Kidney epithelial cell (primary cell): ENCODE measurements around the gene OLFML3. TPM values are rescaled to one million over a fixed set of nuclear protein-coding genes. Genes with fewer than 3 reads are reported as not detected.

ENCODE experiments used
- DNase-seq: peaks from one replicate; pipeline ENCODE4 v3.0.0-alpha.2; 2010; ENCODE audit warnings: low read depth
- H3K27me3 ChIP-seq: 2 replicates; pipeline ENCODE4 v1.6.0; 2011; ENCODE audit warnings: low read length; ENCODE audit not compliant: control insufficient read depth, insufficient read depth
- H3K36me3 ChIP-seq: 2 replicates; pipeline ENCODE4 v1.5.1; 2011; ENCODE audit warnings: low read length; ENCODE audit not compliant: control insufficient read depth, insufficient read depth
- H3K4me3 ChIP-seq: 2 replicates; pipeline ENCODE4 v1.5.1; 2011; ENCODE audit warnings: low read depth, mild to moderate bottlenecking, control low read depth, low read length
- total RNA-seq: library from RNA; depleted of rRNA; stranded (reverse); fragments of >200 nt; gene quantifications from 2 replicates; pipeline ENCODE4 v1.2.3, GENCODE V29; 2015
- TF ChIP-seq, protein P1 (sequence below): IDR thresholded peaks from 2 replicates; pipeline ENCODE4 v1.5.1; 2011; ENCODE audit warnings: mild to moderate bottlenecking, moderate library complexity, low read length, control low read depth, inconsistent platforms; ENCODE audit not compliant: insufficient read depth, poor library complexity, severe bottlenecking

The OLFML3 gene, protein sequence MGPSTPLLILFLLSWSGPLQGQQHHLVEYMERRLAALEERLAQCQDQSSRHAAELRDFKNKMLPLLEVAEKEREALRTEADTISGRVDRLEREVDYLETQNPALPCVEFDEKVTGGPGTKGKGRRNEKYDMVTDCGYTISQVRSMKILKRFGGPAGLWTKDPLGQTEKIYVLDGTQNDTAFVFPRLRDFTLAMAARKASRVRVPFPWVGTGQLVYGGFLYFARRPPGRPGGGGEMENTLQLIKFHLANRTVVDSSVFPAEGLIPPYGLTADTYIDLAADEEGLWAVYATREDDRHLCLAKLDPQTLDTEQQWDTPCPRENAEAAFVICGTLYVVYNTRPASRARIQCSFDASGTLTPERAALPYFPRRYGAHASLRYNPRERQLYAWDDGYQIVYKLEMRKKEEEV
- total RNA-seq = 0.17 and 1.4 TPM in 2 replicates

DNA sequence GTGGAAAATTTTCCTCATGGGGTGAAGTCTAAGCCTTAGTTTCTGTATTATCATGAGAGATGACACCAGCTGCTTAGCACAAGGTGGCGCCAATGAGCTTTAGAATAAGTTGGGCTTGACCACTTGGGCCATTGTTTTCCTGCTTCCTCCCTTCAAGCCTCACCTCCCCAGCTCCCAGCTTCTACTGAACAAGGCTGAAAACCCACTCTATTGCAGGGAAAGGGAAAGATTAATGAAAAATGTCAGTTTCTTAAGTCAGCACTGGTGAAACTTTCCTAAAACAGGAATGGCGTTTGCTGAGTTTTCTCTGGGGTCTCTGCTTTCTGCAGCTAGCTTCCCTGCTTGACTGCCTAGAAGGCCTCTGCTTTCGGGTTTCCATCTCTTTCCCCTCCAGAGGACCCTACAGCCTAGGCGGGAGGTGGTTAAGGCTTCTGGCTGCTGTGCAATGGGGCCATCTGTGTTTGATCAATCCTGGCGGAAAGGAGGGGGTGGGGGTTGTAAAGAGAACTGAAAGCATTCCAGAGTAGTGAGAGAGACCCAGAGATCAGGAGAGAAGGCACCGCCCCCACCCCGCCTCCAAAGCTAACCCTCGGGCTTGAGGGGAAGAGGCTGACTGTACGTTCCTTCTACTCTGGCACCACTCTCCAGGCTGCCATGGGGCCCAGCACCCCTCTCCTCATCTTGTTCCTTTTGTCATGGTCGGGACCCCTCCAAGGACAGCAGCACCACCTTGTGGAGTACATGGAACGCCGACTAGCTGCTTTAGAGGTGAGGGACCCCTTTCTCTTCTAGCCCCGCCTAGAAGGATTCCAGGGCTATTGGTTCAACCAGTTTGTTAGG, at the start of gene OLFML3:
Gene OLFML3 (plus strand): TSS at position 612 of the 840 bp plus-strand sequence. CDS start 43 bp downstream, at position 655.
- no peak within 1 kb of the TSS for H3K4me3 ChIP-seq
- no peaks in the 10 kb centered on the region for H3K36me3 ChIP-seq

DNA sequence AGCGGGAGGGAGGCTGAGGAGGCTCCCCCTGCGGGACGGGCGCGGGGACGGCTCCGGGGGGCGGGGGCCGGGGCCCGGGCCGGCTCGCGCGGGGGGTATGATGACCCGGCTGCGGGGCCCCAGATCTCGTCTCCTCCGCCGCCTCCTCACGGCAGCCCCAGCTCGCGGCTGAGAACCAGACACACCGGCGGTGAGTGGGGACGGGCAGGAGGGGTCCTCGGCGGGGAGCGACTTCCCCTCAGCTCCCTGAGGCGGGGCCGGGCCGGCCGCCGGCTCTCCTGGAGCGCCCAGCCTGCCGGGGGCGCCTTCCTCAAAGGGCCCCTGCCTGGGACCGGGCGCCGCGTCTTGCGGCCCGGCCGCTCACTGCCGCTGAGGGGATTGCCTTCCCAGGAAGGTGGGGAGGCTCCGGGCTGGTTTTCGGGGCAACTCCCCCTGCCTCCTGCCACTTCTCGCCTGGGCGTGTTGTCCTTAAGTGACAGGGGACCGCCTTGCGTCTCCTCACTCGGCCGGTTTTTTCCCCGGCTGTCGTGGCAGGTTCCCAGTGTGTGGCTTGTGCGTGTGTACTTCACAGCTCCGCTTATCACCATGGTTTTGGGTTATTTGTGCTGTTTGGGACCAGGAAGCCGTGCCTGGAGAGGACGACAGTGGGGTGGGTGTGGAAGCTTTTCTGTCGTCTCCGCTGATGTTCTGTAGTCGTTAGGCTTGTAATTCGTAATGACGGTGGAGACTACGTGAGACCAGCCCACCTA, 49.4 kb upstream of the OLFML3 start:
- DNase-seq = no peak
- Histone ChIP-seq H3K36me3 (no peaks in the 10 kb centered on the region), H3K4me3 (peak overlapping the region; percentile 75), H3K27me3 (no peaks in the 10 kb centered on the region)
- TF ChIP-seq, protein P1, sequence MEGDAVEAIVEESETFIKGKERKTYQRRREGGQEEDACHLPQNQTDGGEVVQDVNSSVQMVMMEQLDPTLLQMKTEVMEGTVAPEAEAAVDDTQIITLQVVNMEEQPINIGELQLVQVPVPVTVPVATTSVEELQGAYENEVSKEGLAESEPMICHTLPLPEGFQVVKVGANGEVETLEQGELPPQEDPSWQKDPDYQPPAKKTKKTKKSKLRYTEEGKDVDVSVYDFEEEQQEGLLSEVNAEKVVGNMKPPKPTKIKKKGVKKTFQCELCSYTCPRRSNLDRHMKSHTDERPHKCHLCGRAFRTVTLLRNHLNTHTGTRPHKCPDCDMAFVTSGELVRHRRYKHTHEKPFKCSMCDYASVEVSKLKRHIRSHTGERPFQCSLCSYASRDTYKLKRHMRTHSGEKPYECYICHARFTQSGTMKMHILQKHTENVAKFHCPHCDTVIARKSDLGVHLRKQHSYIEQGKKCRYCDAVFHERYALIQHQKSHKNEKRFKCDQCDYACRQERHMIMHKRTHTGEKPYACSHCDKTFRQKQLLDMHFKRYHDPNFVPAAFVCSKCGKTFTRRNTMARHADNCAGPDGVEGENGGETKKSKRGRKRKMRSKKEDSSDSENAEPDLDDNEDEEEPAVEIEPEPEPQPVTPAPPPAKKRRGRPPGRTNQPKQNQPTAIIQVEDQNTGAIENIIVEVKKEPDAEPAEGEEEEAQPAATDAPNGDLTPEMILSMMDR = no peak

More for the DNA sequence above, at the start of gene OLFML3:
- no peaks in the 10 kb centered on the region for H3K27me3 ChIP-seq
- DNase-seq = peak; percentile 76
- TF ChIP-seq, protein P1 = peak; percentile 73

DNA sequence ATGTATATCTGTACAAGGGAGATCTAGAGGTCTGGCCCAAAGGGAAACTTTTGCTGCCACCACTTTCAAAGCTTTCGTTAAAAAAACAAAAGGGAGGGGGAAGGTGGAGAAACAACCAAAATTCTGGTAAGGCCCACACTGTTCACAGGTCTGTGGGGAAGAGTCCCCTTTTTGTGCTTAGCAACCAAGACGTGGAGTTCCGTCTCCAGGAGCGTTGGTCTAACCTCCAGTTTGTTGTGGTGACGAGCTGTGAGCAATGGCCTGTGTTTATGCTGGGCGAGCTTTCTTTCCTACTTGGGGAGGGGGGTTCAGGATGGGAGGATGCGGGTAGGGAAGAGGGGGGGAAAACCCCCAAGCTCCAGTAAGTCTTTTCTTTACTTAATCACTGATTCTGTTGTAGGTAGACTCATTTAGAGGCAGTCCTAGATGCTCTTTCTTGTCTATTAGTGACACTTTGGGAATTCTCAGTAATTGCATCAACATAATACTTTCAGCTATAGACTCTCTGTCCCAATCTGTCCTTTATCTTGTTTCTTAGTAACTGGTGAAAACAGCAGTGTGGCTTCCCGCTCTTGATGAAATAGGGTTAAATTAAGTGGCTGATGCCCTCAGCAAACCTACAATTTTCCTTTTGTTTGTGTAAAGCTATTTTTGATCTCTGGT, 48.6 kb upstream of the OLFML3 start:
- TF ChIP-seq, protein P1 = no peak
- no peaks in the 10 kb centered on the region for H3K36me3 ChIP-seq
- peak overlapping the region; percentile 75 for H3K4me3 ChIP-seq
- H3K27me3 ChIP-seq = no peaks in the 10 kb centered on the region
- DNase-seq = peak; percentile 42

DNA sequence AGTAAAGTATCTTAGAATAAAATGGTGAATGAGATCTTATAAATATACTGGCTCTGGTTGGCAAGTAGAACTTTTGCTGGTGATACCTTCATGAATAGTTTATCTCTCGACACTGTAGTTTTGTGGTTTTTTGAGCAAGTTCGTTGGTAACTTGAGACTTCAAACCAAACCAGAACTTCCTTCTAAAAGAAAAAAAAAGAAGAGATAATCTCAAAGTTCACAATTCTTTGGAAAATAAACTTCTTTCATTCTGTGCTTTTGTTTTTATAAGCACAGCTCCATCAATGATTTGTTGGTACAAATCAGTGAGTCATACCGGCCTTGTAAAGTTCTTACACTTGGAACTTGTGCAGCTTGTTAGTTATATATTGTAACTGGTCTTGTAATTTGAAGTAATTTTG, 47.8 kb upstream of the OLFML3 start:
- TF ChIP-seq, protein P1 = no peak
- DNase-seq = no peak
- H3K4me3 ChIP-seq = no peak overlapping the region
- H3K36me3 ChIP-seq = no peaks in the 10 kb centered on the region
- H3K27me3 ChIP-seq = no peaks in the 10 kb centered on the region

DNA sequence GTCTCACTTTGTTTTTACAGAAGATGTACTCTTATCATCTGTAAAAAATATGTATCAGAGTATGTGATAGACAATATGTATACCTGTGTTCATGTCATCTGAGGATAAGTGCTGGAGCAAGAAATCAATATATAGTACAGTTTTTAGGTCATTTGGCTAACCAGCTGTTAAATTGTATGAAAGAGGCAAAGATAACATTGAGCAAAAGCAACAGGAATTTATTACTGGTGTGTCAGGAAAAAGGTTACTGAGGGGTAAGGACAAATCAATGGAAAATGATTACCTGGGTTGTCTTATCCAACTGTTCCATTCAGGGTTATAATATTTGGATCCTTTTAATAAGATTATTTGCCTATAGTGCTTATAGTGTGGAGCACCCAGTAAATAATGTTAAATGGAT, 45.3 kb upstream of the OLFML3 start:
- TF ChIP-seq, protein P1 = no peak
- no peak for DNase-seq
- H3K36me3 ChIP-seq = no peaks in the 10 kb centered on the region
- H3K27me3 ChIP-seq = no peaks in the 10 kb centered on the region
- H3K4me3 ChIP-seq = no peak overlapping the region
